ENCODE results near the gene IPO13. TPM values are rescaled to one million over a fixed set of nuclear protein-coding genes. Genes with fewer than 3 reads are reported as not detected.

Gene IPO13
- total and polyA plus RNA-seq, 4 donors = 7.3 to 35.4 (median 17.4) TPM

GRCh38 chr1:43986712-43987111 is 40.0 kb downstream of the IPO13 start:
- H3K9ac ChIP-seq (ENCODE audit: insufficient read depth in 1 of 2, low read length in 2 of 2) = no peak overlapping the region
- no peaks in the 10 kb centered on the region for H3K27me3 ChIP-seq (ENCODE audit: control insufficient read depth in 3 of 3, insufficient read depth in 3 of 3, low read length in 2 of 3)
- H3K4me3 ChIP-seq = no peak overlapping the region
- peaks cover 0 to 7% (median 4%) of the 10 kb centered on the region in 5 donors for H3K4me1 ChIP-seq (ENCODE audit: control insufficient read depth in 5 of 5, insufficient read depth in 5 of 5, low read length in 5 of 5)
- TF ChIP-seq, protein P1, sequence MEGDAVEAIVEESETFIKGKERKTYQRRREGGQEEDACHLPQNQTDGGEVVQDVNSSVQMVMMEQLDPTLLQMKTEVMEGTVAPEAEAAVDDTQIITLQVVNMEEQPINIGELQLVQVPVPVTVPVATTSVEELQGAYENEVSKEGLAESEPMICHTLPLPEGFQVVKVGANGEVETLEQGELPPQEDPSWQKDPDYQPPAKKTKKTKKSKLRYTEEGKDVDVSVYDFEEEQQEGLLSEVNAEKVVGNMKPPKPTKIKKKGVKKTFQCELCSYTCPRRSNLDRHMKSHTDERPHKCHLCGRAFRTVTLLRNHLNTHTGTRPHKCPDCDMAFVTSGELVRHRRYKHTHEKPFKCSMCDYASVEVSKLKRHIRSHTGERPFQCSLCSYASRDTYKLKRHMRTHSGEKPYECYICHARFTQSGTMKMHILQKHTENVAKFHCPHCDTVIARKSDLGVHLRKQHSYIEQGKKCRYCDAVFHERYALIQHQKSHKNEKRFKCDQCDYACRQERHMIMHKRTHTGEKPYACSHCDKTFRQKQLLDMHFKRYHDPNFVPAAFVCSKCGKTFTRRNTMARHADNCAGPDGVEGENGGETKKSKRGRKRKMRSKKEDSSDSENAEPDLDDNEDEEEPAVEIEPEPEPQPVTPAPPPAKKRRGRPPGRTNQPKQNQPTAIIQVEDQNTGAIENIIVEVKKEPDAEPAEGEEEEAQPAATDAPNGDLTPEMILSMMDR (IDR thresholded peaks at IDR 0.05; ENCODE audit: control extremely low read depth, extremely low read depth) = no peak
- H3K36me3 ChIP-seq (ENCODE audit: control insufficient read depth in 4 of 4, insufficient read depth in 4 of 4, low read length in 4 of 4) = peaks cover 2 to 6% (median 5%) of the 10 kb centered on the region in 4 donors
- H3K9me3 ChIP-seq (ENCODE audit: control insufficient read depth in 4 of 4, insufficient read depth in 3 of 4, low read length in 3 of 4) = no peaks in the 10 kb centered on the region
- DNase-seq (no peak), ATAC-seq (ENCODE audit: insufficient read depth, low FRiP score) (no peak)
- H3K27ac ChIP-seq (ENCODE audit: low read depth in 1 of 2, low read length in 1 of 2) = no peak overlapping the region
- WGBS, 2 donors = 77 to 78% methylated on average over 6 of the region's 6 CpGs

GRCh38 chr1:43987159-43987902 is 40.6 kb downstream of the IPO13 start:
- no peak overlapping the region for H3K4me3 ChIP-seq
- ATAC-seq (ENCODE audit: insufficient read depth, low FRiP score) = no peak
- no peak overlapping the region for H3K27ac ChIP-seq (ENCODE audit: low read depth in 1 of 2, low read length in 1 of 2)
- H3K27me3 ChIP-seq (ENCODE audit: control insufficient read depth in 3 of 3, insufficient read depth in 3 of 3, low read length in 2 of 3) = no peaks in the 10 kb centered on the region
- H3K36me3 ChIP-seq (ENCODE audit: control insufficient read depth in 4 of 4, insufficient read depth in 4 of 4, low read length in 4 of 4) = peaks cover 2 to 6% (median 4%) of the 10 kb centered on the region in 4 donors
- H3K4me1 ChIP-seq (ENCODE audit: control insufficient read depth in 5 of 5, insufficient read depth in 5 of 5, low read length in 5 of 5) = peaks cover 0 to 9% (median 4%) of the 10 kb centered on the region in 5 donors
- DNase-seq = no peak
- H3K9me3 ChIP-seq (ENCODE audit: control insufficient read depth in 4 of 4, insufficient read depth in 3 of 4, low read length in 3 of 4) = no peaks in the 10 kb centered on the region
- TF ChIP-seq, protein P1 (IDR thresholded peaks at IDR 0.05; ENCODE audit: control extremely low read depth, extremely low read depth) = no peak
- no peak overlapping the region for H3K9ac ChIP-seq (ENCODE audit: insufficient read depth in 1 of 2, low read length in 2 of 2)
- WGBS, 2 donors = 79 to 87% methylated on average over 6 of the region's 6 CpGs

- WGBS, 2 donors = 74 to 77% methylated on average over 19 of the region's 19 CpGs
- Histone ChIP-seq H3K4me3 (peak overlapping the region; percentile 62), H3K36me3 (ENCODE audit: control insufficient read depth in 4 of 4, insufficient read depth in 4 of 4, low read length in 4 of 4) (peaks cover 0 to 4% (median 2%) of the 10 kb centered on the region in 4 donors), H3K9me3 (ENCODE audit: control insufficient read depth in 4 of 4, insufficient read depth in 3 of 4, low read length in 3 of 4) (no peaks in the 10 kb centered on the region), H3K27ac (ENCODE audit: low read depth in 1 of 2, low read length in 1 of 2) (peak overlapping the region in 1 of 2 donors; percentile 85), H3K27me3 (ENCODE audit: control insufficient read depth in 3 of 3, insufficient read depth in 3 of 3, low read length in 2 of 3) (no peaks in the 10 kb centered on the region), H3K9ac (ENCODE audit: insufficient read depth in 1 of 2, low read length in 2 of 2) (no peak overlapping the region), H3K4me1 (ENCODE audit: control insufficient read depth in 5 of 5, insufficient read depth in 5 of 5, low read length in 5 of 5) (peaks cover 0 to 12% (median 4%) of the 10 kb centered on the region in 5 donors)
- DNase-seq (no peak), ATAC-seq (ENCODE audit: insufficient read depth, low FRiP score) (no peak)
- TF ChIP-seq, protein P1 (IDR thresholded peaks at IDR 0.05; ENCODE audit: control extremely low read depth, extremely low read depth) = no peak
These were observed 43.8 kb downstream of the IPO13 start for GRCh38 chr1:43990271-43991199.

Measured in lung (tissue), 12 donors.